HG02678 (cell line): ENCODE results near the gene RET.

ENCODE experiments used
- ATAC-seq: cut with Tn5 transposase; IDR thresholded peaks from one replicate; pipeline ENCODE4 v1.9.1; 2021; ENCODE audit warnings: mild to moderate bottlenecking, moderate library complexity; ENCODE audit not compliant: unreplicated experiment

The RET gene

DNA sequence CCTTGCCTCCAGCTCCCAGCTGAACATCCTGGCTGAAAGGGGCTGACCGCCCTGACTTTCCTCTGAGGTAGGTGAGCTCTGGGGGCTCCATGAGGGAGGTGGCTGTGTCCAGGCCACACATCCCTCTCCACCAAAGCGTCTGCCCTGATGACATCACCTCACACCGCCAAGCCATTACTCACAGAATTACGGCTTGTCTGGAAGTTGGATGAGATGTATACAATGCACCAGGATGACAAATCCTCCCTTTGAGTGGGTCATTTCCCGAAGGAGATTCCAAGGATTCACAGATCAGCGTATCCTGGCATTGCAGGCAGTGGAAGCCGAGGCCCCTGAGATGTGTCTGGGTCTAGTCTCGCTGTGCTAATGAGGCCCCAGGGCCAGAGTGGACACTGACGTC, 15.1 kb upstream of the RET start:
- ATAC-seq: no peak

DNA sequence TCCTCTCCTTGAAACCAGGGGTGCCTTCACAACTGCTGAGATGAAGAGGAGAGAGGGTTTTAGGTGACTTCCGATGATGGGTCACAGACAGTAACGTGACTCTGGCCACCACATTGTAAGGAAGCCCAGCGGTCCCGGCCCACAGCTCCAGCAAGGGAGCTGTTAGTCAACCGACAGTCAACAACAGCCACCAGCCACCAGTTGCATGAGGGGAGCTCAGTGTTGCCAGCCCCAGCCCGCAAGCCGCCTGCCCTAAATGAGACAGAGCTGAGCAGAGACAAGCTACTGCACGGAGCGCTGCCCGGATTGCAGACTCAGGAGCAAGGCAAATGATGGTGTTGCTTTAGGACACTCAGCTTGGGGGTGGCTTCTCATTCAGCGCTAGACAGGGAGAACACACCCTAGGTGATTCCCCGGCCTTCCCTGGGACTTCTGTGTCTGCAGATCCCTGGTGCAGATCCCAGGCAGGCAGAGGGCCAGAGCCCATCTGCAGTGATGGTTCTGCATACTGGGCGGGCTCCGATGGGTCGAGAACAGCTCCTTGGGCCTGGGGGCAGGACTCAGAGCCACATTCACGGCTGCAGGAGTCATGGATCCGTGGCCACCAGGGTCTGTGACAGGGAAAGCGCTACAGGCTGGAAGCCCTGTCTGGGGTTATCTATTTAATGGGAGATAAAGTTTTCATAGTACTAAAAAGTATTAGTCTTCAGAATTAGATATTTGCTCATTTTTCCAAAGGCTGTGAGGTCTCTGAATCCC, 14.3 kb upstream of the RET start:
- ATAC-seq: no peak

DNA sequence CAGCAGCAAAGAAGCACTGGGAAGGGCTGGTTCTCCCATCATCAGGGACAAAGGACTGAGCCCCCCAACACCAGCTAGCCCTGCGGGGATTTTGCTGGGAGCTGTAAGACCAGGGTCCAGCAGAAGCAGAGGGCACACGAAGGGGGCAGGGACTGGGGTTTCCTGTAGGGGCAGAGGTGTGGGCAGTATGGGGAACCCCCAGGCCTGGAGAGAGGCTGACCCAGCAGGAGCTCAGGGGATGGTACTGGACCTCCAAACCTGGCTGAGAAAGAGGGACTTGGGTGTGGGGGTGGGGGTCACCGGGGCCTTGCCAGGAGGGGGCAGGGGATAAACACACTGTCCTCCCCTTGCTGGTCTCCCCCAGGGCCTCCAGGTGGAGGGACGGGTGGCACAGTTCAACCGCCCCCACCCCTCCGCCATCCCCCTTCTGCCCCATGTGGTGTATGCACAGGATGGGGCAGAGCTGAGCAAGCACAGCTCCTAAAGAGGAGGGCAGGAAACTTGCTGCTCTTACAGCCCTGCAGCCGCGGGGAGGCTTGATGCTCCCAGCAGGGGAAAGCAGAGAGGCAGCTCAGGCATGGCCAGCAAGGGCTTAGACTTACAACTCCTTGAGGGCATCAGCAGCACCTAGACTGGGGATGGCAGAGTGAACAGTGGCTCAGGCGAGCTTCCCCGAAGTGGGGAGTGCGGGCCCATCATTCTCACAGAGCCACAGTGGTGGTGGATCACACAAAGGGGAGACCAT, 12.4 kb upstream of the RET start:
- no peak for ATAC-seq

DNA sequence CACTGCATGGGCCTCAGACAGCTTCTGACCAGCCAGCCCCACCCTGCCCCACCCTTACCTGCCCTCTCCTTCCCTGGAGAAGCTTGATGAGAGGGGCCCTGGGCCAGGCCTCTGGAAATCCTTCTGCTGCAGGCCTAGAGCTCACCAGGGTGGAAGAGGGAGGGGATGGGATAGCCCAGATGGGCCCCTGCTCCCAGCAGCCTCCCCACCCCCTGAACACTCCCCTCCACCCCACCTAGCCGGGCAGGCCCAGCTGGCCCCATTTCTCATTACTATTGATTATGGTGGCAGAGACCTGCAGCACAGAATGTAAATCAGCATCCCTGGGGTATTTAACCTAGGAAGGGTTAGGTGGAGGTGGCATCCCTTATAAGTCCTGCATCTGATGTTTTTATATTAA, 11.6 kb upstream of the RET start:
- no peak for ATAC-seq

DNA sequence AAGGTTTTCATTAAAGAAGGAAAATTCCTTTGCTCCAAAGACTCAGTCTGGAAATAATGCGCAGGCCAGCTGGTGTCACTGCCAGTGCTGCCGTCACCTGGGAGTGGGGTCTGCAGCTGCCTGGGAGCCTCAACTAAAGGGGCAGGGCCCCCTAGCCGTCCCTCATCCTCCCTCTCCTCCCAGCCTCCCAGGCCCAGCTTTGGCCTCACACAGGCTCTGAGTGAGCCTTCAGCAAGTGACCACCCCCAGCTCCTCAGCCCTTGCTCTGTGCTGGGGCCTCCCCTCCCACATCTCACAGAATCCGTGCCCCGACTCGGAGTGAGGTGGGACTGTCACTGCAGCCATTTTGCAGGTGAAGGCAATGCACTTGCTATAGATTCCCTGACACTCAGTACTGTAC, 11.1 kb upstream of the RET start:
- no peak for ATAC-seq

DNA sequence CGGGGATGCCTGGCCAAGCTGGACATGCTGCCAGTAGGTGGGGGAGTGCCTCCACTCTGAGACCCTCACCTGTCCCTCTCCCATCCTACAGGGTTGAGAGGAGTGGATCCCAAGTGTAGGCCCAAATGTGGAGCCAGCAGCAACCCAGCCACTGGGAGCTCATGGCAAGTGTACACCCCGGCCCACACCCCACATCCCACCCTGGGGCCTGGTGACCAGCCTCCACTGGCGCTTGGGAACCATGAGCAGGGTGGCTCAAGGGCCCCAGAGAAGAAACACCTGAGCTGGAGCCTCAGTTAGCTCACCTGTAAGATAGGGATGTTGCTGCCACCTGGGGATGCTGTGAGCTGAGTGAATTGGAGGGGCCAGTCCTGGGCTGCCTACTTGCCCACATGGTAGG, 10.4 kb upstream of the RET start:
- no peak for ATAC-seq

DNA sequence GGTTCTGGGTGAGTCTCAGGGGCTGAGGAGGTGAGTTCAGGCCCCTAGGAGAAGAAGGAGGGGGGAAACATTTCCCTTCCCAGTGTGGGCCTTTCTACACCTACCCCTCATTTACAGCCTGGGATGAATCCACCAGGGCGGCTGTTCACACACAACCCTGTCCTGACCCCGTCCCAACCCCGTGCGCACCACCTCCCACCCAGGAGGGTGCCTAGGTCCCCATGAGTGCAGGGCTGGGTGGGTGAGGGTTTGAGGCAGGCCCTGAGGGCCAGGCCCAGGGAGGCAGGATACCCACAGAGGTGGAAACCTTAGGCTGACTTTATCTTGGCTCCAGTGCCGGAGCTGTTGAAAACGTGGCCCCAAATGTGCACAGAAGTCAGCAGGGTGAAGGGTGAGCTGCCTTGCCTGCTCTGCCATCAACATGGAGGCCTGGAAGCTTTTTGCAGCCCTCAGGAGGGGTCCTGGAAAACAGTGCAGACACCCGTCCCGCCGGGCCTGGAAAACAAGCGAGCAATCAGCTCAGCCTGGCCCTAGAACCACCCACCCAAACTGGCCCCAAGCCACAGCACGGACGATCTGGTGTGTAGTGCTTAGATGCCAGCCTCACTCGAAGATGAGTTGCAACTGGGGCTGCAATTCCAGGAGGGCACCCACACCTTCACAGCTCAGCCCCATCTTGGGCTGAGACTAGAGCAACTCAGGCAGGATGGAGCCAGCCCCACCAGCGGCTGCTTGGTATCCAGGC, 9.3 kb upstream of the RET start:
- no peak for ATAC-seq

DNA sequence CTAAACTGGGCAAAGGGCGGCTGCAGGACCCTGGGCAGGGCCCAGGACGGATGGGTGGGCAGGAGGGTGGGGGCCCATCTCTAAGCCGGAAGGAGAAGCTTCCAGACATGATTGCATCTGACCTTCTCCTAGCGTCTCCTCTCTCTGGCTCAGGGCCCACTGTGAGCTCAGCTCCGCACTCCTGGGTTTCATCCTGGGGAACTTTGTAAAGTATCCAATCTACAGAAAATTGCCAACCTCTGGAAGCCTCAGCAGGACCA, 8.8 kb upstream of the RET start:
- ATAC-seq: no peak

DNA sequence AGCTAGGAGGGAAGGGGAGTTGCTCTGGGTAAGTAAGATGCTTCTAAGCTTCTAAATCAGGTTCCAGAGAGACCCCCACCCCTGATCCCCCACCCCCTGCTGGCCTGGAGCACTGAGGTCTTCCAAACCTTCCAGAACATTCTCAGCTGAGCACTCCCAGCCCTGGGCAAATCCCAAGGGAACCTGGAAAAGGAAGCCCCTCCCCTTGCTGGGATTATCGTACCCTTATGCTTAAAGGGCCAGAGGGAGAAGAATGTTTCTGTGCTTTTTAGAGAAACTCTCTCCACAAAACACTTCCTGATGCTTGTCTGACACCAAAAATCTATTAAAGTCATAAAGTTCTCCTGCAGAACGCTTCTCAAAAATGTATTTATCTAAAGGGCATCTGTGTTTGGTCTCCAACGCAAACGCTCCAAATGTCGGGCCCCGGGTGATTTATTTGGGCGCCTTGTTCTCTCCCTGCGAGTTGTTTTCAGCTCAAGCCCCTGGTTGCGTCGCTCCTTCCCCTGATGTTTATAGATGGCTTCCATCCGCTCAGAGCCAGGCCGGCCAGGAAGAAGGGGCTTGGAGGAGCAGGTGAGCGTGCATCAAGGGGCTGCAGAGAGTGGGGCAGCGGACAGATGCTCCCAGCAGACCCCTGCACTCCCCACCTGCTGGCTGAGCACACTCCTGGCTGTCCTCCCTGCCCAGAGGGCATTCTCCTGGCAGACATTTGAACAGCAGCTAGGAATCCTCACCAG, 8.2 kb upstream of the RET start:
- ATAC-seq: no peak

DNA sequence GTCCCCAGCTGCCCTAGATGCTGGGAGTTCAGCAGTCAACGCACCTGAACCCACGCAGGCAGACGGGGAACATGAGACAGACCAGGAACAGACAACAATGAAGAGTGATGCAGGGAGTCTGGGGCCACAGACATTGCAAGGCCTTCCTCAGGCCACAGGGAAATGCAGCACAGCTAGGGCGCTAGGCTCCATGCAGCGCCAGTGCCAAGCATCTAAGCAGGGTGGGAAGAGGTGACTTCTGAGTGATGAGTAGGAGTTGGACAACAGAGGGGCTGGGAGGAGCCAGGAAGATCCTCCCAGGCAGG, 7.7 kb upstream of the RET start:
- ATAC-seq: no peak

DNA sequence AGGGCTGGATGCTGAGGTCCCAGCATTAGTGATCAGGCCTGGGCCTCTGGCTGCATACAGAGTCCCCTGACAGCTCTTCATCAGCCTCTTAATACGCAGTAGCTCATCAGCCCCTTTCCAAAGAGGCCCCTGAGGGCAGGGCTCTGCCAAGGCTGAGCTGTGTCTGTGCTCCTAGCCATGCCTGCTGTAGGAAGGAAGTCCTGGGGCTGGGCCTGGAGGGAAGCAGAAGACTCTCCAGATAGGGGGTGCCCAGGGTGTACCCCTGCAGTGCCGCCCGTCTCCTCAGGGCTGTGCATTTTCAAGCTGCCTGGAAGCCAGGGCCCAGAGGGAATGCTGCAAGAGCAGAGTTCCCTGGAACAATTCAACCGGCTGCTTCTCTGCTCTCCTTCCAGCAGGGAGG, 7.3 kb upstream of the RET start:
- no peak for ATAC-seq

DNA sequence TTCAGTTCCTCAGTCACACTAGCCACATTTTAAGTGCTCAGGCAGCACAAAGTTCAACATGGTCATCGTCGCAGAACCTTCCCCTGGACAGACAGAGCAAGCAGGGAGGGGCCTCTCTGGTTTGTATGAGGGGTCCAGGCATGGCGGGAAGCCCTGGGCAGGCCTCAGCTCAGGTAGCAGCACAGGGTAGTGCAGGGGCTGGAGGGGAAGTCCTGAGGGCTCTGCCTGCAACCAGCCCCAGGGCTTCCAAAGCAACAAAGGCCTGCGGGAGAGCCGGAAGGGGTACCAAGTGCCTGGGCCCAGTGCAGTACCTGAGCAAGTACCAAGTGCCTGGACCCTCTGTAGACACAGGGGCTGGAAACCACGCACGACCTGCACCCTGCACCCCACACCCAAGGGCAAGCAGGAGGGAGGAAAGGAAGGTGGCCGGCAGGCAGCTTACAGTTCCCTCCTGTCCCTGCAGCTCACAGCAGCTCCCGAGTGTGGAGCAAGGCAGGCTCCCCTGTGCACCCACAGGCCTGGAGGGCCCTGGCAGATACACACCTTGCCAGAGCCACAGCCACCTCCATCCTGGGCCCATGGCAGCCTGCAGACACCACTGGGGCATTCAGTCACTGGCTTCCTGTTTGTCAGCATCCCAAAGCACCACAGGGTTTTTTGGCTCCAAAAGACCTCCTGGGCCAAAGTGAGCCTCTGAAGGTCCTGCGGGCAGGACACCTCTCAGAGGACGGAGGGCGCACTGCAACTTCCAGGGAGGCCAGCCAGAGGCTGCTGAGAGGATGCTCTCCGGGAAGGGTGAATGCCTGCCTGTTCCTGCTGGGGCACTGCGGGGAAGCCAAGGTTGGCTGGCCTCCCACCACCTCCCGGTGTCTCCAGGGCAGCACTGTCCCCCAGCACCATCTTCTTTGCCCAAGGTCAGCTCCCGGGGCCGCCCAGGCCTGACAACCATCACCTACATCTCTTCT, 6.5 kb upstream of the RET start:
- no peak for ATAC-seq

DNA sequence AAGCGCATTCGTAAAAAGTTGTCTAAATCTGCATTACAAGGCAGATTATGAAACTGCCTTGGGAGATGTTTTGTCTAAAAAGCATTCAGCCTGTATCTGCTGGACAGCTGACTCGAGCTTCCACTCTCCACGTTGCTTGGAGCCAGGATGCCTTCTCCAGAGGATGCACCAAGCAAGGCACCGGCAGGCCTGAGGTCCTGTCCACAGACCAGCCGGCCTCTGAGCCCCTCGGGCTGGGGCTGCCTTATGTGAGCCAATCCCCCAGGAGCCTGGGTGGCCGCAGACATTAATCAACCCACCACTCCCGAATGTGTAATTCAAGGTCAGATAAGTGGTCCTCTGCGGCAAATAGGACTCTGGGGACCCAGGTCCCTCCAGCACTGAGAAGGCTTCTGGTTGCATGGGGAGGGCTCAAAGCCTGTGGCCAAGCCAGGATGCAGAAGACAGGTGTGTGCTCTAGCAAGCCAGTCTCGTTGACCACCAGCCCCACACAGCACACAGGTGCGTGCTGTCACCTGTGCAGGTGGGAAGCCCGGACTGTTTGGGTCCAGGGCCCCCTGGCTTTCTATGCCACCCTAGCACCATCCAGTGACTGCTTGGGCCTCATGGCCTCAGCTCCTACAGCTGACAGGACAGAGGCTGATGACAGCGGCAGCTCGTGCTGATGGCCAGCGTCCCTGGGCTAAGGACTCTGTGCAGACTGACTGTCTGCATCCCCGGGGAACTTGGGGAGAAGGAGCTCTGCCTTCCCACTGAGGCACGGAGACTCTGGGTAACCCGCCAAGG, 4.8 kb upstream of the RET start:
- no peak for ATAC-seq

DNA sequence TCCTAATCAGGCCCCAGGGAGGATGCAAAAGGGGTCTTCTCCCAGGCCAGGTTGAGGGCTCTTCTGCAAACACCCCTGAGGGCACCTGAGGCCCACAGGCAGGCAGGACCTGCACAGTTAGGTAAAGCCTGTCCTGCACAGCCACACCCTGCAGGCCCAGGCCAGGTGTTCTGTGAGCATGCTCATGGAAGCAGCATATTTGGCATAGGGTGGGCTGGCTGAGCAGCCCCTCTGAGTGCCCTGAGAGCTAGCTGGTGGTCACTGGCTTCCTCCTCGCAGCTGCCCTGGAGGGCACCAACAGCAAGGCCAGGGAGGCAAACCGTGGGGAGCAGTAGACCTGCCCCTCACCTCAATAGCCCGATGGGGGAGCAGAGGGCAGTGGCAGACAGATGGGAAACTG, 3.7 kb upstream of the RET start:
- ATAC-seq: no peak

DNA sequence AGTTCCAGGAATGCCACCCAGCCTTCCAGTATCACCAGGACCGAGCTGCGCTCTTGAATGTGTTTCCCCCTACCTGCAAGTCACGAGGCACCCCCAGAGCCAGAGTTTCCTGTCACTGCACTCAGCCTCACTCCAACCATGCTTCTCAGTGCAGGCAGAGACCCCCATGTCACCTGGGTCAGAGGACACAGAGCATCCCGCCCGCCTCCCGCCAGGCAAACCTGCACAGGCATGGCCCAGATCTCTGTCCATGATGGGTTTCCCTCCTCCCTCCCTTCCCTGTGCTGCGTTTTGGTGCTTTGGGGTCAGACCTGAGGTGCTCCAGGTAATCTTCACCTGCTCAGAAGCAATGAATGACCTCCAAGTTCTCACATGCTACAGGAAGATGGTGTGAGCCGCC, 3.1 kb upstream of the RET start:
- no peak for ATAC-seq

DNA sequence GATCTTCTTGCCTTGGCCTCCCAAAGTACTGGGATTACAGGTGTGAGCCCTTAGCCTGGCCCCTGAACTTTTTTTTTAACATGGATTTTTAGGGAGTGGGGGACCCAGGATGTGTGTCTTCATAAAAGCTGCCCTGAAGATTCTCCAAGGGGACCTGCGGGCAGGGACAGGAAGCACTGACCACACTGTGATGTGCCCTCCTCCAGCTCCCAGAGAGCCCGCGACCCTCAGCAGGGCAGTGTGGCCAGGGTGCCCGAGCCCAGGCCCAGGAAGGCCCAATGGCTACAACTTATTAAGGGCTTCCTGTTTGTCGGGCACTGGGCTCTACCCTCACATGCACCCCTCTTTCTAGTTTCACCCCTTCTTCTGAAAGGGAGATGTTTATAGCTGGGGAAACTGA, 2.5 kb upstream of the RET start:
- ATAC-seq: no peak

DNA sequence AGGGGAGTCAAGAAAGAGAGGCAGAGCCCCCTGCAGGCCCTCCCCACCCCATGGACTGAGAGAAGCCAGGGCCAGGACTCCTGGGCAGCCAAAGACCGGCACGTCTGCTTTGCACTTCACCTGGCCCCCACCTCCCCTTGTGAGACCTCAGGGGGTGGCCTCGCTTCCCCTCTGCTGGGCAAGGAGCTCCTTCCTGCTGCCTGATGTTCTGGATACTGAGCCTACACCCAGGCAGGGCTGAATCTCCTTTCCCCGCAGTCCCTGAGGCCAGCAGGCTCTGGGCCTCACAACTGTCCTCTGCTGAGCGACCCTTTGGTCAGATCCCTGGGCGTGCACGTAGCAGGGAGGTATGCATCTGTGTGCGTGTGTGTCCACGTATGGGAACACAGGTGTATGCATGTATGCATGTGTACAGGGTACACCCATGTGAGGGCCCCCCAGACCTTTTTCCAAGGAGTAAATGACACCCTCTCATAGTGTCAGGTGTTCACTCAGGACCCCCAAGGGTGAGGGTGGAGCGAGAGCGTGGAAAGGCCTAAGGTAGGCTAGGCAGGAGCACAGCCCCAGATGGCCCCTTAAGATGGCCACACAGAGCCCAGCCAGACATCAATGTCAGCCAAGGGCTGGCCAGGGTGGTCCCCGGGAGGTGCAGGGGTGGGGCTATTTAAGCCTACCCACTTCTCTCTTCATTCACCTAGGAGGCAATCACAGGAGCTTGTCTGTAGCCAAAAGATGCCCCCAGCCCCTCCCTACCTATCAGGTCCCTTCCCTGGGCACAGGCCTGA, 1.9 kb upstream of the RET start:
- no peak for ATAC-seq

DNA sequence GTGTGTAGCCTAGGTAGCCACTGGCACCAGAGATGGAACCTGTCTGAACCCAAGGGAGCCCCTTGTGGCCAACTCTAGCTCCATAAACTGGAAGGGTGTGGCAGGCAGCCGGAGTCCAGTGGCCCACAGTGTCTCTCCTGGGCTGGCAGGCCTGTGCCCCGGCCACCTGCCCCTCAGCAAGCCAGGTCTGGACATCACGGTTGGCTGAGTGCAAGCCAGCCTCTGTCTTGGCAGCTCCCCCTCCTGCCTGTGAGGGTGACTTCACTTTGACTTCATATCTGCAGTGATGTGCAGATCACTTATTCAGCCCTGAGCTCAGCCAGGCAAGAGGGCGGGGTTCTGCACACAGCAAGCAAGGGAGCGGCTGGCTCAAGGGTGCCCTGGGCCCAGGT, 1.3 kb upstream of the RET start:
- ATAC-seq: no peak

DNA sequence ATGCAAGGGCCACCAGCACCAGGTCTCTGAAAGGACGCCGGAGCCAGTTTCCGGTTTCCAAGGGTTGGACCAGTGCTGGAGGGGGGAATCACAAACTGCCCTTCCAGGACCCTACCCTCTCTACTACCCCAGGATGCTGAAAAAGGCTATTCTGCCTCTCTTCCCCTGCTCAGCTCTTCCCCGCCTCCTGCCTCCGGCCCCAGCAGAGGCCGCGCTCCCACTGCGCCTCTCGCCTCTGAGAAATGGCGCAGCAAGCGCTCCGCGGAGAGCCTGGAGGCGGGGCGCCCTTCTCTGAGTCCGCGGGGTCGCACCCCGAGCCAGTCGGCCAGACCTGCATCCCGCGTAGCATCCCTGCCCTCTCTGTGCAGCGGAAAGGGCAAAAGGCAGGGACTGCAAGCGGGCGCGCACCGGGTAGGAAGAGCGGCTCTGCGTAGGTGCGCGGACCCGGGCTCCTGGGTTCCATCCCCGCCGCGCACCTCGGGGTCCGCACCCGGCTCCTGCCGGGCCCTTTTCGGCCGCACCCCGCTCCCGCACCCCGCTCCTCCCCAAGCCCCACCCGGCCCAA, 476 bp upstream of the RET start:
- no peak for ATAC-seq
